ENCODE results near the gene CTIF.

Gene CTIF

GRCh38 chr18:48621815-48622555 lies 83.2 kb downstream of the CTIF start:
- no peak for DNase-seq (ENCODE audit: low read depth)

GRCh38 chr18:48622911-48623431 lies 84.1 kb downstream of the CTIF start:
- DNase-seq (ENCODE audit: low read depth) = no peak

GRCh38 chr18:48623468-48624235 lies 84.8 kb downstream of the CTIF start:
- peak; percentile 69 for DNase-seq (ENCODE audit: low read depth)

GRCh38 chr18:48624856-48625255 lies 86.0 kb downstream of the CTIF start:
- DNase-seq (ENCODE audit: low read depth) = no peak

- no peak for DNase-seq (ENCODE audit: low read depth)
Observed at GRCh38 chr18:48627216-48627615, 88.4 kb downstream of the CTIF start.

GRCh38 chr18:48629730-48630324 lies 91.0 kb downstream of the CTIF start:
- DNase-seq (ENCODE audit: low read depth) = peak; percentile 81

GRCh38 chr18:48631851-48632250 lies 93.0 kb downstream of the CTIF start:
- no peak for DNase-seq (ENCODE audit: low read depth)

- no peak for DNase-seq (ENCODE audit: low read depth)
Observed at GRCh38 chr18:48632676-48633257, 93.9 kb downstream of the CTIF start.

GRCh38 chr18:48634491-48634890 lies 95.7 kb downstream of the CTIF start:
- DNase-seq (ENCODE audit: low read depth) = no peak

- no peak for DNase-seq (ENCODE audit: low read depth)
Observed at GRCh38 chr18:48634975-48635374, 96.1 kb downstream of the CTIF start.

- DNase-seq (ENCODE audit: low read depth) = no peak
Observed at GRCh38 chr18:48635806-48636205, 97.0 kb downstream of the CTIF start.

- no peak for DNase-seq (ENCODE audit: low read depth)
Observed at GRCh38 chr18:48636436-48636835, 97.6 kb downstream of the CTIF start.

GRCh38 chr18:48637081-48637990 lies 98.5 kb downstream of the CTIF start:
- DNase-seq (ENCODE audit: low read depth) = no peak

GRCh38 chr18:48638451-48638850 lies 99.6 kb downstream of the CTIF start:
- no peak for DNase-seq (ENCODE audit: low read depth)

- DNase-seq (ENCODE audit: low read depth) = no peak
Observed at GRCh38 chr18:48638896-48639771, 100.3 kb downstream of the CTIF start.

GRCh38 chr18:48639772-48640432 lies 101.1 kb downstream of the CTIF start:
- DNase-seq (ENCODE audit: low read depth) = no peak

GRCh38 chr18:48640566-48641270 lies 101.9 kb downstream of the CTIF start:
- no peak for DNase-seq (ENCODE audit: low read depth)

GRCh38 chr18:48641981-48642380 lies 103.2 kb downstream of the CTIF start:
- DNase-seq (ENCODE audit: low read depth) = no peak

- DNase-seq (ENCODE audit: low read depth) = no peak
Observed at GRCh38 chr18:48642503-48642902, 103.7 kb downstream of the CTIF start.

Data from HS-5 (cell line).